HG03460 (cell line): ENCODE results near the gene SYNDIG1L.
"Not testable (repeated sequence)": the region's sequence is repeated elsewhere in the genome, so short reads cannot be mapped to it uniquely, and the experiment has no call there.

Source experiments
- ATAC-seq: cut with Tn5 transposase; IDR thresholded peaks from one replicate; pipeline ENCODE4 v1.9.1; 2021; ENCODE audit not compliant: unreplicated experiment

The SYNDIG1L gene

GRCh38 chr14:74403619-74404417, 22.2 kb downstream of the SYNDIG1L start:
- no peak for ATAC-seq

DNA sequence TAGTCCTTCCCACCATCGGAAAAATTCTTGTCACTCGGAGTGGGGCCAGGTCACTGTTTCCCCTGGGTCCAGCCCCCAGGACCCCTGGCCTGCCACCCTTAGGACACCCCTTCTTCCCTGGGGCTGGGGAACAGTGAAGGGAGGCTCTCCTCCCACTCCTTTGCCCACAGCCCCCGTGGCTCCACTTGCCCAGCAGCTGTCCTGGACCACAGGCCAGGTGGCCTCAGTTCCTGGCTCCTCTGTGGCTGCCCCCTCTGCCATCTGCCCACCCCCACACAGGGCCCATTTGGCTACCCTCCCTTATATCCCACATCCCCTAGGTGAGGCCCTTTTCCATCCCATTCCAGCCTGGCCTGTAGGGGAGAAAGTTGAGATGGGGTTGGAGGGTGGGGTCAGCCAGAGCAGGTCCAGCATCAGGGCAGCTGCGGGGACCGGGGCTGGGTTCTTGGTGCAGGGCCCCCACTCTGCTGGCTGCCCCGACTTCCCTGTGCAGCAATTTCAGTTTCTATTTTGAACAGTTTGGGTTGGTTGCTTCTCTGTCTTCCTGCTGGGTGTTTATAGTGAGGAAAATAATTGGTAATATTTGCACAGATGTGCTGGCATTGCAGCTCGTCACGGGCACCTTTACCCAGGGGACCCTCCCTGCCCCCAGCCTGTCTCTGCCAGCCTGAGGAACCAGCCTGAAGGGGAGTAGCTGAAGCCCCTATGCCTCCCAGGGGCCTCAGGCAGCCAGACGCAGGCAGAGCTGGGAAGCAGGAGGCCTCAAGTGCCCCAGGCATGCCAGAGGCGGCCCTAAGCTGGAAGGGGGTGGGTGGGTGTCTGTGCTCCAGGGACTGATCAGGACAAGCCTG, 23.4 kb downstream of the SYNDIG1L start:
- no peak for ATAC-seq

GRCh38 chr14:74401504-74402241, 24.3 kb downstream of the SYNDIG1L start:
- ATAC-seq = peak; percentile 72

DNA sequence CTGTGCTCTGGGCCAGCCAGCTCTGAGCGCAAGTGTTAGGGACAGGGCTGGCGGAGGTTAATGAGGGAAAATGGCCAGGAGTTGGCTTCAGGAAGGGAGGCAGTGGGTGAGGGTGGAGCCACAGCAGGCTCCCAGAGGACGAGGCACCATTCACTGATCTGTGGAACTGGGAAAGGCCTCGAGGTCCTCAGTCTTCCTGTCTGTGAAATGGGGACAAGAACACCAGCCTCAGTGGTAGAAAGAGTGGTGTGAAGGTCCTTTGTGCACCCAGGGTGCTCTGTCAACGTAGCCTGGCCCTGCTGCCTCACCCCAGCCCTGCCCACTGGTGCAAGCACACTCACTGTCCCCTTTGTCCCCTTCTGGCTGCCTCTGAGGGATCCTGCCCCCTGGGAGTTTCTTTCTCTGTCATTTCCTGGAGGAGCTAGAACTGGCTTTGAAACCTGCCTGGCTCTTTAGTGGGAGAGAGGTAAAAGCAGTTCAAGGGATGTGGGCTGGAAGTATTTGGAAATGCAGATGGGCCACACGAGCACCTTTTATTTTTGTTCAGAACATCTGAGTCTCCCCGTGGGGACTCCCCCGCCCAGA, 25.0 kb downstream of the SYNDIG1L start:
- ATAC-seq = no peak

GRCh38 chr14:74400031-74400685, 25.9 kb downstream of the SYNDIG1L start:
- ATAC-seq = no peak

GRCh38 chr14:74395094-74395493, 30.9 kb downstream of the SYNDIG1L start:
- ATAC-seq = no peak

- no peak for ATAC-seq
Measured at GRCh38 chr14:74394549-74394948, 31.5 kb downstream of the SYNDIG1L start.

GRCh38 chr14:74392616-74393570, 33.1 kb downstream of the SYNDIG1L start:
- no peak for ATAC-seq

DNA sequence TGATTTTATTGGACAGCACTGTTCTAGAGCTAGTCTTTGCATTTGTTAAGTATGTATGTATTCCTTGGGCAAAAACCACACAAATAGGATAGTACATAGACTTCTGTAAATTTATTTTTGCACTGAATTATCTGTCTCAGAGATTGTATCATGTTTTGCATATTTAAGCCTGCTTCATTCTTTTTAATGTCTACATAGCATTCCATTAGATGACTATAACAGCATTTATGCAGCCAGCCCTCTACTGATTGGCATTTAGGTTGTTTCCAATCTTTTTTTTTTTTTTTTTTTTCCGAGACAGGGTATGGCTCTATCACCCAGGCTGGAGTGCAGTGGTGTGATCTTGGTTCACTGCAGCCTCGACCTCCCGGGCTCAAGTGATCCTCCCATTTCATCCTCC, 34.5 kb downstream of the SYNDIG1L start:
- no peak for ATAC-seq

- not testable (repeated sequence) for ATAC-seq
Measured at GRCh38 chr14:74390505-74390904, 35.5 kb downstream of the SYNDIG1L start.

GRCh38 chr14:74389980-74390379, 36.0 kb downstream of the SYNDIG1L start:
- no peak for ATAC-seq

GRCh38 chr14:74382231-74382630, 43.8 kb downstream of the SYNDIG1L start:
- no peak for ATAC-seq

GRCh38 chr14:74381571-74381970, 44.4 kb downstream of the SYNDIG1L start:
- not testable (repeated sequence) for ATAC-seq

- ATAC-seq = no peak
Measured at GRCh38 chr14:74380845-74381244, 45.2 kb downstream of the SYNDIG1L start.

DNA sequence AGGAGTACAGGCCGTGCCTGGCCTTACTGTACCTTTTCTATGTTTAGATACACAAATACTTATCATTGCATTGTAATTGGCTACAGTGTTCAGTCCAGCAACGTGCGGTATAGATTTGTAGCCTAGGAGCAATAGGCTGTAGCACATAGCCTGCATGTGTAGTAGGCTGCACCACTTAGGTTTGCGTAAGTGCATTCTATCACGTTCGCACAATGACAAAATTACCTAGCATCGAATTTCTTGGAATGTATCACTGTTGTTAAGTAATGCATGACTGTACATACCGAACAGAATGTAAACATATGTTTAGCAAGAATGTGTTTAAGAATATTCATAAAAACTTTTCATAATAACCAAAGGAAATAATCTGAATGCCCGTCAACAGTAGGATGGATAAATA, 45.8 kb downstream of the SYNDIG1L start:
- ATAC-seq = no peak

DNA sequence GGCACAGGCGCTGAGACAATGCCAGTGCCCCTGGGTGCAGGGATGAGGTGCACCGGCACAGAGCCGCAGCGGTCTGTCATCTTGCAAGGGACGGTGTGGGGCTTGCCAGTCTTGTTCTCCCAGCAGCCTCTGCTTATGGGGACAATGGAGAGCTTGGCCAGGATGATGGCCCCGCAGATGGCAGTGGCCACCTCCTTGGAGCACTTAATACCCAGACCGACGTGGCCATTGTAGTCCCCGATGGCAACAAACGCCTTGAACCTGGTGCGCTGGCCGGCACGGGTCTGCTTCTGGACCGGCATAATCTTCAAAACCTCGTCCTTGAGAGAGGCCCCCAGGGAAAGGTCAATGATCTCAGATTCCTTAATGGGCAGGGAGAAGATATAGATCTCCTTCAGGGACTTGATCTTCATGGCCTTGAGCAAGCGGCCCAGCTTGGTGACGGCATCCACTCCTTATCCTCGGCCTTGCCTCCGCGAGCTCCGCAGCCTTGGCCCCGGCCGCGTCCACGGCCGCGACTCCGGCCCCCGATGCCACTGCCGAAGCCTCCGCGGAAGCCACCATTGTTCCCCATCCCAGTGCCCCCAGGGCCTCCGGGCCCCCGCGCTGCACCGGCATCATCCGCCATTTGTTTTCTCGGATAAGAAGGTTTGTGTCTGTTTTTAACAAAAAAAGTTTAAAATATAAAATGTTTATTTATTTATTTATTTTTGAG, 47.9 kb downstream of the SYNDIG1L start:
- no peak for ATAC-seq

- no peak for ATAC-seq
Measured at GRCh38 chr14:74368441-74368840, 57.6 kb downstream of the SYNDIG1L start.

GRCh38 chr14:74368026-74368425, 58.0 kb downstream of the SYNDIG1L start:
- ATAC-seq = no peak
